Measurements from ENCODE around the gene ZFYVE21.

Gene ZFYVE21

GRCh38 chr14:103741876-103742275 lies 26.3 kb downstream of the ZFYVE21 start:
- no peak overlapping the region for H3K4me3 ChIP-seq (ENCODE audit: low read depth, low read length)
- H3K27ac ChIP-seq (ENCODE audit: low read depth, low read length), result no peak overlapping the region
- no peaks in the 10 kb centered on the region for H3K27me3 ChIP-seq (ENCODE audit: control insufficient read depth, insufficient read depth, low read length)
- peaks cover 3% of the 10 kb centered on the region; the same call in 1 of the 2 replicates for H3K4me1 ChIP-seq (ENCODE audit: control insufficient read depth, insufficient read depth, low read length)
- no peak overlapping the region for H3K9ac ChIP-seq (ENCODE audit: low read length)
- peaks cover 6% of the 10 kb centered on the region for H3K36me3 ChIP-seq (ENCODE audit: control insufficient read depth, insufficient read depth, low read length)
- H3K9me3 ChIP-seq (ENCODE audit: control insufficient read depth, insufficient read depth, low read depth, low read length), result no peaks in the 10 kb centered on the region

GRCh38 chr14:103742499-103743255 lies 27.1 kb downstream of the ZFYVE21 start:
- H3K4me3 ChIP-seq (ENCODE audit: low read depth, low read length), result no peak overlapping the region
- H3K9me3 ChIP-seq (ENCODE audit: control insufficient read depth, insufficient read depth, low read depth, low read length), result no peaks in the 10 kb centered on the region
- peaks cover 3% of the 10 kb centered on the region; the same call in 1 of the 2 replicates for H3K4me1 ChIP-seq (ENCODE audit: control insufficient read depth, insufficient read depth, low read length)
- H3K27me3 ChIP-seq (ENCODE audit: control insufficient read depth, insufficient read depth, low read length), result no peaks in the 10 kb centered on the region
- H3K9ac ChIP-seq (ENCODE audit: low read length), result no peak overlapping the region
- peaks cover 3% of the 10 kb centered on the region for H3K36me3 ChIP-seq (ENCODE audit: control insufficient read depth, insufficient read depth, low read length)
- no peak overlapping the region for H3K27ac ChIP-seq (ENCODE audit: low read depth, low read length)

DNA sequence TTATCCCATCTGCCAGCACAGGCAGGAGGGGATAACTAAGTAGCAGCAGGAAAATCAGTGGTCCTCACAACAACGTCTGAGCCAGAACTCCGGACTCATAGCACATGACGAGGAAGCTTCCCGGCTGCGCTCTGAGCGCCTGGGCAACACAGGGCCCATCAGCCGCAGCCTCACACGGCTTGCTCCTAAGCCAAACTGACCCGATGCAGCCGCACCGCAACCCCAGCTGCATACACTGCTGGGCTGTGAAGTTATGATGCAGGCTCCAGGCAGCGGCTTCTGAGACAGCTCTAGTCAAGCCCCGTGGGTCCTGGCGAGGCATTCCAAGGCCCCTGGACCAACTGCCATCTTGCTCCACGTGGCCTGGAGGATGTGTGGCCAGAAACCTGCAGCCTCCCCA lies 28.1 kb downstream of the ZFYVE21 start:
- H3K4me1 ChIP-seq (ENCODE audit: control insufficient read depth, insufficient read depth, low read length), result peaks cover 3% of the 10 kb centered on the region; the same call in 1 of the 2 replicates
- H3K27ac ChIP-seq (ENCODE audit: low read depth, low read length), result no peak overlapping the region
- H3K27me3 ChIP-seq (ENCODE audit: control insufficient read depth, insufficient read depth, low read length), result no peaks in the 10 kb centered on the region
- H3K9me3 ChIP-seq (ENCODE audit: control insufficient read depth, insufficient read depth, low read depth, low read length), result no peaks in the 10 kb centered on the region
- H3K36me3 ChIP-seq (ENCODE audit: control insufficient read depth, insufficient read depth, low read length), result peaks cover 3% of the 10 kb centered on the region; the same call in 1 of the 2 replicates
- no peak overlapping the region for H3K4me3 ChIP-seq (ENCODE audit: low read depth, low read length)
- no peak overlapping the region for H3K9ac ChIP-seq (ENCODE audit: low read length)

GRCh38 chr14:103744621-103745395 lies 29.2 kb downstream of the ZFYVE21 start:
- no peak overlapping the region for H3K9ac ChIP-seq (ENCODE audit: low read length)
- H3K36me3 ChIP-seq (ENCODE audit: control insufficient read depth, insufficient read depth, low read length), result peaks cover 3% of the 10 kb centered on the region; the same call in 1 of the 2 replicates
- H3K27me3 ChIP-seq (ENCODE audit: control insufficient read depth, insufficient read depth, low read length), result no peaks in the 10 kb centered on the region
- H3K4me1 ChIP-seq (ENCODE audit: control insufficient read depth, insufficient read depth, low read length), result peaks cover 3% of the 10 kb centered on the region; the same call in 1 of the 2 replicates
- no peak overlapping the region for H3K27ac ChIP-seq (ENCODE audit: low read depth, low read length)
- H3K4me3 ChIP-seq (ENCODE audit: low read depth, low read length), result no peak overlapping the region
- no peaks in the 10 kb centered on the region for H3K9me3 ChIP-seq (ENCODE audit: control insufficient read depth, insufficient read depth, low read depth, low read length)

GRCh38 chr14:103745424-103745823 lies 29.8 kb downstream of the ZFYVE21 start:
- peaks cover 3% of the 10 kb centered on the region; the same call in 1 of the 2 replicates for H3K36me3 ChIP-seq (ENCODE audit: control insufficient read depth, insufficient read depth, low read length)
- no peaks in the 10 kb centered on the region for H3K9me3 ChIP-seq (ENCODE audit: control insufficient read depth, insufficient read depth, low read depth, low read length)
- peaks cover 3% of the 10 kb centered on the region; the same call in 1 of the 2 replicates for H3K4me1 ChIP-seq (ENCODE audit: control insufficient read depth, insufficient read depth, low read length)
- H3K27ac ChIP-seq (ENCODE audit: low read depth, low read length), result no peak overlapping the region
- H3K9ac ChIP-seq (ENCODE audit: low read length), result no peak overlapping the region
- no peak overlapping the region for H3K4me3 ChIP-seq (ENCODE audit: low read depth, low read length)
- H3K27me3 ChIP-seq (ENCODE audit: control insufficient read depth, insufficient read depth, low read length), result no peaks in the 10 kb centered on the region

GRCh38 chr14:103746701-103747100 lies 31.1 kb downstream of the ZFYVE21 start:
- Histone ChIP-seq H3K9ac (ENCODE audit: low read length) (no peak overlapping the region), H3K27ac (ENCODE audit: low read depth, low read length) (no peak overlapping the region), H3K27me3 (ENCODE audit: control insufficient read depth, insufficient read depth, low read length) (no peaks in the 10 kb centered on the region), H3K4me1 (ENCODE audit: control insufficient read depth, insufficient read depth, low read length) (no peaks in the 10 kb centered on the region), H3K9me3 (ENCODE audit: control insufficient read depth, insufficient read depth, low read depth, low read length) (no peaks in the 10 kb centered on the region), H3K4me3 (ENCODE audit: low read depth, low read length) (no peak overlapping the region), H3K36me3 (ENCODE audit: control insufficient read depth, insufficient read depth, low read length) (no peaks in the 10 kb centered on the region; the same call in 1 of the 2 replicates)

DNA sequence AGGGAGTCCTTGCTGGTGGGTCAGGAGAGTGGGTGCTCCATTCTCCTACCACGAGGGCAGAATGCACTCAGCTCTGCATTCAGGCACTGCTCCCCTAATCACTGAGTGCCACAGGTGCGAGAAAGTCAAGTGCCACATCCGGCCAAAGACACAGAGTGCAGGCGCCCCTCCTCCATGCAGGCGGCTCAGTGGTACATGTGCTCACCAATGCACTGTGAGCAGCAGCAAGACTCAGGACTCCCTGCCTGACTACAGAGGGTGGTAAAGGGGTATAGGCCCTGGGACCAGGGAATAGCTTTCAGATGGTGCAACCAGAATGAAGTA lies 32.9 kb downstream of the ZFYVE21 start:
- Histone ChIP-seq H3K27ac (ENCODE audit: low read depth, low read length) (no peak overlapping the region), H3K4me1 (ENCODE audit: control insufficient read depth, insufficient read depth, low read length) (no peaks in the 10 kb centered on the region), H3K36me3 (ENCODE audit: control insufficient read depth, insufficient read depth, low read length) (no peaks in the 10 kb centered on the region; the same call in 1 of the 2 replicates), H3K27me3 (ENCODE audit: control insufficient read depth, insufficient read depth, low read length) (no peaks in the 10 kb centered on the region), H3K9ac (ENCODE audit: low read length) (no peak overlapping the region), H3K9me3 (ENCODE audit: control insufficient read depth, insufficient read depth, low read depth, low read length) (no peaks in the 10 kb centered on the region), H3K4me3 (ENCODE audit: low read depth, low read length) (no peak overlapping the region)

GRCh38 chr14:103749452-103749851 lies 33.8 kb downstream of the ZFYVE21 start:
- H3K4me1 ChIP-seq (ENCODE audit: control insufficient read depth, insufficient read depth, low read length), result peaks cover 4% of the 10 kb centered on the region; the same call in 1 of the 2 replicates
- H3K4me3 ChIP-seq (ENCODE audit: low read depth, low read length), result no peak overlapping the region
- no peaks in the 10 kb centered on the region; the same call in 1 of the 2 replicates for H3K36me3 ChIP-seq (ENCODE audit: control insufficient read depth, insufficient read depth, low read length)
- H3K9me3 ChIP-seq (ENCODE audit: control insufficient read depth, insufficient read depth, low read depth, low read length), result no peaks in the 10 kb centered on the region
- no peak overlapping the region for H3K27ac ChIP-seq (ENCODE audit: low read depth, low read length)
- H3K27me3 ChIP-seq (ENCODE audit: control insufficient read depth, insufficient read depth, low read length), result no peaks in the 10 kb centered on the region
- no peak overlapping the region for H3K9ac ChIP-seq (ENCODE audit: low read length)

- no peaks in the 10 kb centered on the region; the same call in 1 of the 2 replicates for H3K36me3 ChIP-seq (ENCODE audit: control insufficient read depth, insufficient read depth, low read length)
- no peak overlapping the region for H3K4me3 ChIP-seq (ENCODE audit: low read depth, low read length)
- H3K4me1 ChIP-seq (ENCODE audit: control insufficient read depth, insufficient read depth, low read length), result peaks cover 4% of the 10 kb centered on the region; the same call in 1 of the 2 replicates
- H3K9me3 ChIP-seq (ENCODE audit: control insufficient read depth, insufficient read depth, low read depth, low read length), result no peaks in the 10 kb centered on the region
- no peak overlapping the region for H3K27ac ChIP-seq (ENCODE audit: low read depth, low read length)
- no peaks in the 10 kb centered on the region for H3K27me3 ChIP-seq (ENCODE audit: control insufficient read depth, insufficient read depth, low read length)
- no peak overlapping the region for H3K9ac ChIP-seq (ENCODE audit: low read length)
Observed at GRCh38 chr14:103749860-103750259, 34.2 kb downstream of the ZFYVE21 start.

DNA sequence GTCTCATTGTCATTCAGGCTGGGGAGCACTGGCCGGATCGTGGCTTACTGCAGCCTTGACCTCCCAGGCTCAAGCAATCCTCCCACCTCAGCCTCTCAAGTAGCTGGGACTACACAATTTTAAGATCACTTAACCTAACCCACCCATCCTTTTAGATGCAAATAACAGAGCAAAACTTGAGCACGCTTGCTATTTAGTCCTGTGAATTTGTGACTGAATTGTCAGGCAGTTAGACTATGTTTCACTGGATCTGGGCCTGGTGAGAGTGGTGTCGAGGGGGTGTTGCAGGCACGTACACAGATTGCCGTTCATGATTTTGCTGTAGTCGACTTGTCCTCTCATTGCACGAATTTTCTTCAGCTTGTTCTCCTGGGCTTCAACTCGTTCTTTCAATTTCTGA lies 38.2 kb downstream of the ZFYVE21 start:
- no peak overlapping the region for H3K9ac ChIP-seq (ENCODE audit: low read length)
- no peak overlapping the region for H3K27ac ChIP-seq (ENCODE audit: low read depth, low read length)
- peaks cover 4% of the 10 kb centered on the region; the same call in 1 of the 2 replicates for H3K4me1 ChIP-seq (ENCODE audit: control insufficient read depth, insufficient read depth, low read length)
- H3K27me3 ChIP-seq (ENCODE audit: control insufficient read depth, insufficient read depth, low read length), result no peaks in the 10 kb centered on the region
- no peak overlapping the region for H3K4me3 ChIP-seq (ENCODE audit: low read depth, low read length)
- no peaks in the 10 kb centered on the region for H3K9me3 ChIP-seq (ENCODE audit: control insufficient read depth, insufficient read depth, low read depth, low read length)
- H3K36me3 ChIP-seq (ENCODE audit: control insufficient read depth, insufficient read depth, low read length), result no peaks in the 10 kb centered on the region; the same call in 1 of the 2 replicates

GRCh38 chr14:103755060-103755459 lies 39.5 kb downstream of the ZFYVE21 start:
- Histone ChIP-seq H3K4me3 (ENCODE audit: low read depth, low read length) (no peak overlapping the region), H3K9ac (ENCODE audit: low read length) (no peak overlapping the region), H3K27ac (ENCODE audit: low read depth, low read length) (no peak overlapping the region), H3K4me1 (ENCODE audit: control insufficient read depth, insufficient read depth, low read length) (peaks cover 4% of the 10 kb centered on the region; the same call in 1 of the 2 replicates), H3K27me3 (ENCODE audit: control insufficient read depth, insufficient read depth, low read length) (no peaks in the 10 kb centered on the region), H3K36me3 (ENCODE audit: control insufficient read depth, insufficient read depth, low read length) (no peaks in the 10 kb centered on the region), H3K9me3 (ENCODE audit: control insufficient read depth, insufficient read depth, low read depth, low read length) (no peaks in the 10 kb centered on the region)

Measured in HUES6 (cell line).